Transverse colon (tissue), 4 donors: ENCODE data around the gene CRYGA. TPM values are rescaled to one million over a fixed set of nuclear protein-coding genes. Genes with fewer than 3 reads are reported as not detected.

Experiments used
- DNase-seq: peaks from one replicate; pipeline ENCODE4 v3.0.0-alpha.2; 2019
- H3K27ac ChIP-seq, 4 donors: fragments of 200-600 bp; sonication (generic); 2 replicates each; pipeline ENCODE4 v1.5.1; 2016 to 2018; ENCODE audit warnings: inconsistent platforms in 4 of 4
- H3K27me3 ChIP-seq: fragments of 200-600 bp; sonication (generic); 2 replicates; pipeline ENCODE4 v1.5.1; 2017; ENCODE audit warnings: inconsistent platforms
- H3K36me3 ChIP-seq, 4 donors: fragments of 200-600 bp; sonication (generic); 2 replicates each; pipeline ENCODE4 v1.5.1; 2017 to 2019; ENCODE audit warnings: inconsistent platforms in 4 of 4
- H3K4me1 ChIP-seq, 4 donors: fragments of 200-600 bp; sonication (generic); 2 replicates each; pipeline ENCODE4 v1.5.1; 2017 to 2020; ENCODE audit warnings: inconsistent platforms in 4 of 4
- H3K4me3 ChIP-seq, 4 donors: fragments of 200-600 bp; sonication (generic); 1 replicate in 1 of 4; 2 replicates in 3 of 4; pipeline versions ENCODE4 v1.5.1 to v1.6.1; 2017 to 2019; ENCODE audit warnings: inconsistent platforms in 4 of 4
- H3K9me3 ChIP-seq, 2 donors: fragments of 200-600 bp; sonication (generic); 2 replicates each; pipeline ENCODE4 v1.5.1; 2017 to 2019; ENCODE audit warnings: inconsistent platforms in 2 of 2
- CTCF ChIP-seq, 5 experiments: fragments of 200-600 bp in 3 of 5; fragments of 450-650 bp in 2 of 5; sonication (generic) in 3 of 5; IDR thresholded peaks; 1 replicate in 2 of 5; 2 replicates in 3 of 5; pipeline ENCODE4 v1.5.1; 2016 to 2017; ENCODE audit warnings: antibody characterized with exemption in 5 of 5, inconsistent platforms in 3 of 5, mild to moderate bottlenecking in 2 of 5, moderate library complexity in 1 of 5
- EP300 ChIP-seq: sonication (generic); formaldehyde crosslinking; IDR thresholded peaks from one replicate; pipeline ENCODE4 v1.6.1; 2017; ENCODE audit warnings: antibody characterized with exemption, low read depth
- POLR2A ChIP-seq: fragments of 450-650 bp; IDR thresholded peaks from one replicate; pipeline ENCODE4 v1.6.1; 2016; ENCODE audit warnings: antibody characterized with exemption, mild to moderate bottlenecking, moderate library complexity
- POLR2AphosphoS5 ChIP-seq, 3 donors: sonication (generic); formaldehyde crosslinking; IDR thresholded peaks; one replicate each; pipeline ENCODE4 v1.6.1; 2016; ENCODE audit warnings: antibody characterized with exemption in 3 of 3
- WGBS, 2 donors: methylation state at CpG; one replicate each; pipeline ENCODE4 v1.1.5; 2018; ENCODE audit warnings: low coverage in 1 of 2; 5-methylcytosine and 5-hydroxymethylcytosine counted together
- in situ Hi-C, 4 donors: fragments of 200-750 bp; cut with MboI; loops; one replicate each; pipeline versions ENCODE4 v1.15.0 to v1.15.1; 2017; ENCODE audit warnings: low sequenced_read_pairs in 3 of 4, low pct_ligation_motif_present in 1 of 4, low pct_unique_long_range_greater_than_20kb in 1 of 4
- intact Hi-C: fragments of 100-400 bp; cut with DNase I; formaldehyde crosslinking; loops from one replicate; pipeline ENCODE4 v1.15.1; 2023; ENCODE audit warnings: low total_unique reads
- total RNA-seq, 4 donors: library from RNA; depleted of rRNA; stranded (reverse); fragments of >200 nt; gene quantifications; one replicate each; pipeline ENCODE4 v1.1.0, GENCODE V29; 2016

CRYGA gene
- total RNA-seq, 4 donors from 2014 or later: not detected

- Histone ChIP-seq H3K27me3 (no peaks in the 10 kb centered on the region), H3K4me3 (no peak overlapping the region), H3K4me1 (no peaks in the 10 kb centered on the region), H3K36me3 (no peaks in the 10 kb centered on the region), H3K9me3 (no peaks in the 10 kb centered on the region), H3K27ac (no peak overlapping the region)
- in situ Hi-C loops (loop anchor here in 1 of 4 donors (10.0 kb wide), 1 partner anchor 70 kb away; no protein-coding TSS in a partner anchor), intact Hi-C loops (no loop called here)
- TF ChIP-seq EP300 (no peak), POLR2AphosphoS5 (IDR thresholded peaks at IDR 0.05) (no peak), CTCF (IDR thresholded peaks at IDR 0.05) (peak; percentile 73 to 90 (median 80))
- DNase-seq: peak; percentile 79
- 41 to 52% methylated on average over 10 to 21 of the region's 21 CpGs for WGBS, 2 donors
These were observed 11.9 kb upstream of the CRYGA start for GRCh38 chr2:208175069-208175839.

GRCh38 chr2:208174144-208174543 lies 10.8 kb upstream of the CRYGA start:
- Histone ChIP-seq H3K9me3 (no peaks in the 10 kb centered on the region), H3K27ac (no peak overlapping the region), H3K27me3 (no peaks in the 10 kb centered on the region), H3K4me1 (no peaks in the 10 kb centered on the region), H3K36me3 (no peaks in the 10 kb centered on the region), H3K4me3 (no peak overlapping the region)
- 87 to 90% methylated on average over 7 to 9 of the region's 9 CpGs for WGBS, 2 donors
- intact Hi-C loops: no loop called here
- TF ChIP-seq EP300 (no peak), POLR2AphosphoS5 (IDR thresholded peaks at IDR 0.05) (no peak), POLR2A (no peak), CTCF (IDR thresholded peaks at IDR 0.05) (no peak)
- in situ Hi-C loops: loop anchor here in 1 of 4 donors (10.0 kb wide), 1 partner anchor 71 kb away; no protein-coding TSS in a partner anchor
- DNase-seq: no peak

GRCh38 chr2:208172125-208172524 lies 8.7 kb upstream of the CRYGA start:
- intact Hi-C loops (no loop called here), in situ Hi-C loops (loop anchor here in 1 of 4 donors (10.0 kb wide), 1 partner anchor 73 kb away; no protein-coding TSS in a partner anchor)
- Histone ChIP-seq H3K9me3 (no peaks in the 10 kb centered on the region), H3K27ac (no peak overlapping the region), H3K36me3 (no peaks in the 10 kb centered on the region), H3K4me1 (no peaks in the 10 kb centered on the region), H3K27me3 (no peaks in the 10 kb centered on the region), H3K4me3 (no peak overlapping the region)
- DNase-seq: no peak
- TF ChIP-seq EP300: no peak
- TF ChIP-seq POLR2A: no peak
- no peak for TF ChIP-seq POLR2AphosphoS5 (IDR thresholded peaks at IDR 0.05)
- WGBS, 2 donors: 67 to 71% methylated on average over 4 of the region's 4 CpGs

- intact Hi-C loops: no loop called here
These were observed 1.8 kb upstream of the CRYGA start for GRCh38 chr2:208164951-208165755.

More at GRCh38 chr2:208164951-208165755, 1.8 kb upstream of the CRYGA start:
- TF ChIP-seq POLR2AphosphoS5 (IDR thresholded peaks at IDR 0.05) (no peak), POLR2A (no peak), CTCF (IDR thresholded peaks at IDR 0.05) (no peak), EP300 (no peak)
- H3K27ac ChIP-seq: no peak overlapping the region
- H3K27me3 ChIP-seq: no peaks in the 10 kb centered on the region
- in situ Hi-C loops: no loop called here
- H3K4me1 ChIP-seq: no peaks in the 10 kb centered on the region
- no peak for DNase-seq
- no peaks in the 10 kb centered on the region for H3K9me3 ChIP-seq
- H3K36me3 ChIP-seq: no peaks in the 10 kb centered on the region
- no peak overlapping the region for H3K4me3 ChIP-seq
- 81 to 83% methylated on average over 2 of the region's 2 CpGs for WGBS, 2 donors
